ENCODE data around the gene HS6ST3.
"Not testable (repeated sequence)": the region's sequence is repeated elsewhere in the genome, so short reads cannot be mapped to it uniquely, and the experiment has no call there.

HS6ST3 gene

GRCh38 chr13:96089749-96090239, at the start of gene HS6ST3:
TSS of gene HS6ST3 (plus strand) at chr13:96090107.
- peak in 1 of 2 donors; percentile 27 for DNase-seq

- DNase-seq: no peak
These were observed 48.4 kb upstream of the HS6ST3 start for GRCh38 chr13:96041326-96042110.

- no peak for DNase-seq
These were observed 45.7 kb upstream of the HS6ST3 start for GRCh38 chr13:96044238-96044637.

DNA sequence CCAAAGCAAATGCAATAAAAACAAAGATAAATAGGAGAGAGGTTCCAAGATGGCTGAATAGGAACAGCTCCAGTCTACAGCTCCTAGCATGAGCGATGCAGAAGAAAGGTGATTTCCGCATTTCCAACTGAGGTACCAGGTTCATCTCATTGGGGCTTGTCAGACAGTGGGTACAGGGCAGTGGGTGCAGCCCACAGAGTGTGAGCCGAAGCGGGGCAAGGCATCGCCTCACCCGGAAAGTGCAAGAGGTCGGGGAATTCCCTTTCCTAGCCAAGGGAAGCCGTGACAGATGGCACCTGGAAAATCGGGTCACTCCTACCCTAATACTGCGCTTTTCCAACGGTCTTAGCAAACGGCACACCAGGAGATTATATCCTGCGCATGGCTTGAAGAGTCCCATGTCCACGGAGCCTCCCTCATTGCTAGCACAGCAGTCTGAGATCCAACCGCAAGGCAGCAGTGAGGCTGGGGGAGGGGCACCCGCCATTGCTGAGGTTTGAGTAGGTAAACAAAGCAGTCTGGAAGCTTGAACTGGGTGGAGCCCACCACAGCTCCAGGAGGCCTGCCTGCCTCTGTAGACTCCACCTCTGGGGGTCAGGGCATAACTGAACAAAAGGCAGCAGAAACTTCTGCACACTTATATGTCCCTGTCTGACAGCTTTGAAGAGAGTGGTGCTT, 43.3 kb upstream of the HS6ST3 start:
- not testable (repeated sequence) for DNase-seq

DNA sequence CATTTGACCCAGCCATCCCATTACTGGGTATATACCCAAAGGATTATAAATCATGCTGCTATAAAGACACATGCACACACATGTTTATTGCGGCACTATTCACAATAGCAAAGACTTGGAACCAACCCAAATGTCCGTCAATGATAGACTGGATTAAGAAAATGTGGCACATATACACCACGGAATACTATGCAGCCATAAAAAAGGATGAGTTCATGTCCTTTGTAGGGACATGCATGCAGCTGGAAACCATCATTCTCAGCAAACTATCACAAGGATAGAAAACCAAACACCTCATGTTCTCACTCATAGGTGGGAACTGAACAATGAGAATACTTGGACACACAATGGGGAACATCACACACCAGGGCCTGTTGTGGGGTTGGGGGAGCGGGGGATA, 39.0 kb upstream of the HS6ST3 start:
- DNase-seq: not testable (repeated sequence)

GRCh38 chr13:96051491-96051890, 38.4 kb upstream of the HS6ST3 start:
- DNase-seq: not testable (repeated sequence)

DNA sequence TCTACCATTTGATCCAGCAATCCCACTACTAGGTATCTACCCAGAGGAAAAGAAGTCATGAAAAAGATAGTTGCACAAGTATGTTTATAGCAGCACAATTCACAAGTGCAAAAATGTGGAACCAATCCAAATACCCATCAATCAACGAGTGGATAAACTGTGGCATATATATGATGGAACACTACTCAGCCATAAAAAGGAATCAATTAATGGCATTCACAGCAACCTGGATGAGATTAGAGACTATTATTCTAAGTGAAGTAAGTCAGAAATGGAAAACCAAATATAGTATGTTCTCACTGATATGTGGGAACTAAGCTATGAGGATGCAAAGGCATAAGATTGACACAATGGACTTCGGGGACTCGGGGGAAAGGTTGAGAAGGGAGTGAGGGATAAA, 38.0 kb upstream of the HS6ST3 start:
- not testable (repeated sequence) for DNase-seq

DNA sequence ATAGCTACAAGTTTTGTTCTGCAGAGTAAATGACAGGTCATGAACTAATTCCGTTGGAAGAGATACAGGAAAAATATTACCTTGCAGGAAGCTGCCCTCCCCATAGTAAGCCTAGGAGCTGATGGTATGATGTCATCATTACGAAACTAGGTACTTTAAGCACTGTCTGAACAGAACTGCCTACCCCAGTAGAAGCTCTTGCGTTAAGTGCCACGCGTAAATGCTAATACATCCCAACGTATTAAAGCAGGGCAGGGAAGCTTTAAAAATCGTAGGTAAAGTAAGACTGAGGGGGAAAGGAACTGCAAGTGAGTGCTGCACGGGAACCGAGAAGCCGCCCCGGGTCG, 37.3 kb upstream of the HS6ST3 start:
- no peak for DNase-seq

GRCh38 chr13:96053003-96053703, 36.8 kb upstream of the HS6ST3 start, which contains the start of gene UGGT2:
TSS of gene UGGT2 (minus strand) at chr13:96053401. CDS start at chr13:96053312, 89 bp downstream.
- peak in 1 of 2 donors; percentile 71 for DNase-seq

DNA sequence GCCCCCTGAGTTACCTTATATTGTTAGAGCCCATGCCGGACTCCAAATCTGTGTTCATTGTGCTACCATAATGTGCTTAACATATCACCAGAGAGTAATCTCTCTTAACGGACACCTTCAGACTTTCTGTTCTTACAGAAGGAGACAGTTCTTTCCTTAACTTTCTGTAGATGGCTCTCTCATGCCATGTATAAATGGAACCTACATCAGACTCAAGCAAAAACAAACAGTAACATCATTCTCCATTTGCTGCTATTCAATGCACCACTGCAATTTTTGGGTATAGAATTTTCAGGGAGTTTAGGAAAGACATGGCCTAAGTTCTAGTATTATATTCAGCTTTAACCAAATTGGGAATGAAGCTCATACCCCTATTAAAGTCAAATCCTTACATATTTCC, 24.1 kb upstream of the HS6ST3 start:
- no peak for DNase-seq

DNA sequence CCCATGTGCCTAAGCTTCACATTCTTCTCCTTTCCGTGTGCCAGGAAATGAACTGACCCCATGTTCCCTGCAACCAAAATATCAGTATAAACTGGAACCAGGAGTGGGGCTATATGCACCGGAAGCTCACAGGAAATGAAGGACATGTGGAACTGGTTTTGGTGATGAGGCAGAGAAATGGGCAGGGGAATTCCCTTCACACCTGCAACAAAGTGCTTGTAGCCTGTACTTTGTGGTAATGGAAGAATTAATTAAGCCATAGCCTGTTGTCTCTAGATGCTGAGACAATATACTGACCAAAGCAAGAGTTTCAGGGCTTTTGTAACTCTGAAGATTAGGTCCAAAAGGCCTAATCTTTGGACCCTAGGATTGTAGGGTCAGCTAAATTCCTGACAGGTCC, 21.2 kb upstream of the HS6ST3 start:
- no peak for DNase-seq

- DNase-seq: no peak
These were observed 18.4 kb upstream of the HS6ST3 start for GRCh38 chr13:96071504-96071903.

- DNase-seq: no peak
These were observed 17.5 kb upstream of the HS6ST3 start for GRCh38 chr13:96072392-96072791.

DNA sequence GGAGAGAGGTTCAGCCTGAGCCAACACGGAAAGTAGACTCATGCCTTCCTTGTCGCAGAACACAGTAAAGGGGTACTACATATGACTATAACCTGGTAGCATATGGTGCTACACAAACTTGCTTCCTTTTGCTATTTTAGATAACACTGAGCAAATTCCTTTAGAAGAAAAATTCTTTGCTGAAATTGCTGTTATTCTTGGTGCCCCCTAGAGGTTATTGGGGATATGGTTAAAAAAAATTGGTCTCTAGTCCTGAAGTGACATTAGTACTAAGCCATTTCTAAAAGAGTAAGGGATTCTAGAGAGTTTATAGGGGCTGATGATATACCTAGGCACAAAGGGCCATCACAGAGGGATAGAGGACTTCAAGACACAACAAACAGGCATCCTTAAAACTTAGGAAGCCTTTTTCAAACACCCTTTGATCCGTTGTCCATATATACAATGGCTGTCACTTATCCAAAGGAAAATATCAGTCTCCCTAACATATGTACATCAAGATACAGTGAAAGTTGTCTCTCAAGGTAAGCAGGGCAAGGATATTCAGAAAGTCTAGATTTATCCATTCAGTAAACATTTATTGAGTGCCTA, 13.9 kb upstream of the HS6ST3 start:
- DNase-seq: no peak

DNA sequence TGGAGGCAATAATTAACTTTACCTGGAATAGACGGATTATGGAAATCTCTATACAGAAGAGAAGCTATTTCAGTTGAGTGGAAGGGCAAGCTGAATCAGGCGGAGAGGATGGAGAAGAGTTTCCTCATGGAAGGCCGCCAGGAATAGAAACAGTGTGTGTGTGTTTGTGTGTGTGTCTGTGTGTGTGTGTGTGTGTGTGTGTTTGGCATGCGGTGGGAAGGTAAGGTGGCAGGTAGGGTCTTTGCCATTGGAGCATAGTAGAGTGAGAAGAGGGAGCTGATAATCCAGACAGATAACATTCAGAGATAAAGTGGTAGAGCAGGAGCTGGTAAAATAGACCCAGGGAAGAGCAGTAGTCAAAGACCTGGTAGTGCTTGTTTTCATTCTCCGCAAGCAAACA, 9.2 kb upstream of the HS6ST3 start:
- no peak for DNase-seq

DNA sequence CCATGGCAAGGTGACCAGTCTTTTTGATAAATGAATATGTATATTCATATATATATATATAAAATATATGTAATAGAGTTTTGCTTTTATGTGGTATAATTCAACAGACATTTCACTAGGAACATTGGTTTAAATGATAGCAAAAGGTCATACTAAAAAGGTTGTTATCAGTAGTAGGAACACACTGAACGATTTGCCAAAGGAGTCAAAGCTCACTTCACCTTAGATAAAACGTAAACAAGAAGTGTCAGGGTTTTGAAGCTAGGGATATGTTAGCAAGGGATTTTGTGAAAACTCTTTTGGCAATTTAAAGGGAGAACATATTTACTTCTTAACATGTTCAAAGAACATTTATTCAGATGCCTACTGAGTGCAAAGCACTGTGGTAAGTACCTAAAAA, 8.0 kb upstream of the HS6ST3 start:
- DNase-seq: no peak

DNA sequence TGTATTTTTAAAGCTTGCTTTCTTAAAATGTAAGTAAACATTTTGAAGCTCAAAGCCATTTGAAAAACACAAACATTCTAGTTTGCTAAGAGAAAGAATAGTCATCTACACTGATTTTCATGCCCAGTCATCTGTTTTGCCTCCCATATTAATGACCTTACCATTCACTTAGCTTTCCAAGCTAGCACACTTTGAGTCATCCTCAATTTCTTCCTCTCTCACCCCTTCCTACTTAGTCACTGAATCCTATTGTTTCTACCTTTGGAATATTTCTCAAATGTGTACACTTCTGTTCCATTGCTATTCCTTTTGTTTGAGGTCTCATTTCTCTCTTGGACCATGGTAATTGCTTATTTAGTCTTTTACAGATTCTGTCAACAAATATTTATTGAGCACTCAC, 7.3 kb upstream of the HS6ST3 start:
- no peak for DNase-seq

DNA sequence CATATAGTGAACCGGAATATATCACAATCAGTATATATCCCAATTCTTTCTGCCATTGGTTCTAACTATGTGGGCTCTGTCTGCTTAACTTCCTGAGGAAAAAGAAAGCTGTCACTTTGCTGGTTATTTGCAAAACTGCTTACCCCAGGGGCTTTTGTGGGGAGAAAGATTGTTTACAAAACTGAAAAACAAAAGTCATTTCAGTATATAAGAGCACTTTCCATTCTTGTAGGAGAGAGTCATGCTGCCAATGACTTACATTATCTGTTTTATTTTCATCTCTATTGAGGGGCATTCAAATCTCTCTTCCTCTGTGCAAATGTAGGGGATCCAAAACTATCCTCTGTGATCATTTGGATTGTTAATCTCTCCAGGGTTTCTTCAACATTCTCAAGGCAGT, 3.2 kb upstream of the HS6ST3 start:
- no peak for DNase-seq

DNA sequence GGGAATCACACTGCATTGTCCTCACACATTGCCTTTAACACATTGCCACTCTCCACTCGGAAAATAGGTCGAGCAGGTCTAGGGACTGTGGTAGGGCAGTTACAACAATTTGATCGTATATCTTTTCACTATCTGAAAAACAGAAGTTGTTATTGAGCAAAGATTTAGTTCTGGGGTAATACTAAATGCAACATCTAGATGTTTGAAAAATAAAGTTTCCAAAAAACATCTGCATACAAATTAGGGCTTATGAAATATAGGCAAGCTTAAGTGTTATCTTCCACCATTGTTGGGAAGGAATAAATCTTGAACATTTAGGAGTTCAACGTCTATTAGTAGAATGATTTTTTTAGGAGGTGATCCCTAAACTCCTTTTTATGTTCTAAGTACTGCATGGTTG, 768 bp upstream of the HS6ST3 start:
- no peak for DNase-seq

DNA sequence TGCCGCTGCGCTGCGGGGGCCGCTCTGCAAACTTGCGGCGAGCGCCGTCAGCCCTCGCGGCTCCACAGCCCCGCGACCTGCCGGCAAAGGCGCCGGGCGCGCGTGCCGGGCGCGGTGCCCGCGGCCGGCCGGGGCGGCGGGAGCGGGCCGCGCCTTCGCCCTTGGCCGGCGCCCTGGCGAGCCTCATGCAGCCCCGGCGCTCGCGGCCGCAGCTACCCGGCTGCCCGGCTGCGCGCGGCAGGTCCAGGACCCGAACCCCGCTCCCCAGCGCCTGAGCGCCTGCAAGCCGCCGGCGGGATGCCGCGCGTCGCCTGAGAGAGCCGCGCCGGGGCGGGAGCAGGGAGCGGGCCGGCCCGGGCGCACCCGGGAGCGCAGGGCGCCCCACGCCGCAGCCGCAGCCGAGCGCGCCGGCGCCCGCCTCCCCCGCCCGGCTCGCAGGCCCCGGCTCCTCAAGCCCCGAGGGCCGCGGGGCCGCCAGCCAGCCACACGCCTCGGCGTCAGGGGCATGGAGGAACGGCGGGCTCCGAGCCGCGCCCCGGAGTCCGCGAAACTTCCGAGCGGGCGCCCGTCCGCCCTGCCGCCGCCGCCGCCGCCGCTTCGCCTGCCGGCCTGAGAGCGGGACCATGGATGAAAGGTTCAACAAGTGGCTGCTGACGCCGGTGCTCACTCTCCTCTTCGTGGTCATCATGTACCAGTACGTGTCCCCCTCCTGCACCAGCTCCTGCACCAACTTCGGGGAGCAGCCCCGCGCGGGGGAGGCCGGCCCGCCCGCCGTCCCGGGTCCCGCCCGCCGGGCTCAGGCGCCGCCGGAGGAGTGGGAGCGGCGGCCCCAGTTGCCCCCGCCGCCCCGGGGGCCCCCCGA, 564 bp downstream of the HS6ST3 start:
- DNase-seq: no peak

GRCh38 chr13:96091164-96092117, 1.5 kb downstream of the HS6ST3 start:
- DNase-seq: no peak

Data from bone marrow (tissue), 2 donors.